Stimulated activated CD8-positive, alpha-beta memory T cell treated with anti-CD3 and anti-CD28 coated beads, Interleukin-15, amount 100 ng/mL, for 4 hours (primary cell): Measurements from ENCODE around the gene MRPL4.

Experiments
- DNase-seq, 2 donors: peaks; one replicate each; pipeline ENCODE4 v3.0.0-alpha.2; 2020; ENCODE audit warnings: low read depth in 2 of 2

MRPL4 gene

DNA sequence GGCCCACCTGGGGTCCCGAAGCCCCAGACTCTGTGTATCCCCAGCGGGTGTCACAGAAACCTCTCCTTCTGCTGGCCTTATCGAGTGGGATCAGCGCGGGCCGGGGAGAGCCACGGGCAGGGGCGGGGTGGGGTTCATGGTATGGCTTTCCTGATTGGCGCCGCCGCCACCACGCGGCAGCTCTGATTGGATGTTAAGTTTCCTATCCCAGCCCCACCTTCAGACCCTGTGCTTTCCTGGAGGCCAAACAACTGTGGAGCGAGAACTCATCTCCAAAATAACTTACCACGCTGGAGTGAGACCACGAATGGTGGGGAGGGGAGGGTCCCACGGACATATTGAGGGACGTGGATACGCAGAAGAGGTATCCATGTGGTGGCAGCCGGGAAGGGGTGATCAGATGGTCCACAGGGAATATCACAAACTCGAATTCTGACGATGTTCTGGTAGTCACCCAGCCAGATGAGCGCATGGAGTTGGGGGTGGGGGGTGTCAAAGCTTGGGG, 36.7 kb downstream of the MRPL4 start:
- no peak for DNase-seq

DNA sequence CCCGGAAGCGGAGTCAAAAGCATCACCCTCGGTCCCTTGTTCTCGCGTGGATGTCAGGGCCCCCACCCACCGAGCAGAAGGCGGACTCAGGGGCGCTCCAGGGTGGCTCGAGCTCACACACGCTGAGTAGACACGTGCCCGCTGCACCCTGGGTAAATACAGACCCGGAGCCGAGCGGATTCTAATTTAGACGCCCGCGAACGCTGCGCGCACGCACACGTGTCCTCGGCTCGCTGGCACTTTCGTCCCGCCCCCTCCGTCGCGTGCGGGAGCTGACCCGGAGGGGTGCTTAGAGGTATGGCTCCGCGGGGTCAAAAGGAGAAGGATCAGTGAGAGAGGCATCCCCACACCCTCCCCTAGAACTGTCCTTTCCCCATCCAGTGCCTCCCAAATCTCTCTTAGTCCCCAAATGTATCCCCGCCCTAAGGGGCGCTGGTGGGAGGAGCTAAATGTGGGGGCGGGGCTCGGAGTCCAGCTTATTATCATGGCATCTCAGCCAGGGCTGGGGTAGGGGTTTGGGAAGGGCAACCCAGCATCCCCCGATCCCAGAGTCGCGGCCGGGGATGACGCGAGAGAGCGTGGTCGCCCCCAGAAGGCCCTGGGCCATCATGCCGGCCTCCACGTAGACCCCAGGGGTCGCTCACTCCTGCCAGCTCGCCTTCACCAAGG, 37.3 kb downstream of the MRPL4 start:
- DNase-seq: no peak

DNA sequence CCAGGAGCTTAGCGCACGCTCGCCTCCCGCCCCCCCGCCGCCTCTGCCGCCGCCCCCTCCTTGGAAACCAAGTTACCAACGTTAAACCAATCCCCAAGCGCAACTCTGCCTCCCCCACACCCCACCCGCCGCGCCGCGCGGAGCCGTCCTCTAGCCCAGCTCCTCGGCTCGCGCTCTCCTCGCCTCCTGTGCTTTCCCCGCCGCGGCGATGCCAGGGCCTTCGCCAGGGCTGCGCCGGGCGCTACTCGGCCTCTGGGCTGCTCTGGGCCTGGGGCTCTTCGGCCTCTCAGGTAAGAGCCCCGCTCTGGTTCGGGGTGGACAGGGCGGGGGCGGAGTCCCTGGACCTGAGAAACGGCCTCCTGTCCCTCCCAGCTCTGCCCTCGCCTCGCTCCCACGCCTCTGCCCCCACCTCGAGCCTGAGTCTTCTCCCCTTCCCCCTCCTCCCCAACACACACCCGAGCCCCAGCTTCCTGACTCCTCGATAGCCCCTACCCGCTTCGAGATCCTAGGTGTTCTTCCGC, 37.9 kb downstream of the MRPL4 start, which contains the start of gene ICAM5:
TSS of gene ICAM5 (plus strand) at position 117 of the 521 bp plus-strand sequence. CDS start at position 209, 92 bp downstream.
- DNase-seq: peak in 1 of 2 donors; percentile 56

DNA sequence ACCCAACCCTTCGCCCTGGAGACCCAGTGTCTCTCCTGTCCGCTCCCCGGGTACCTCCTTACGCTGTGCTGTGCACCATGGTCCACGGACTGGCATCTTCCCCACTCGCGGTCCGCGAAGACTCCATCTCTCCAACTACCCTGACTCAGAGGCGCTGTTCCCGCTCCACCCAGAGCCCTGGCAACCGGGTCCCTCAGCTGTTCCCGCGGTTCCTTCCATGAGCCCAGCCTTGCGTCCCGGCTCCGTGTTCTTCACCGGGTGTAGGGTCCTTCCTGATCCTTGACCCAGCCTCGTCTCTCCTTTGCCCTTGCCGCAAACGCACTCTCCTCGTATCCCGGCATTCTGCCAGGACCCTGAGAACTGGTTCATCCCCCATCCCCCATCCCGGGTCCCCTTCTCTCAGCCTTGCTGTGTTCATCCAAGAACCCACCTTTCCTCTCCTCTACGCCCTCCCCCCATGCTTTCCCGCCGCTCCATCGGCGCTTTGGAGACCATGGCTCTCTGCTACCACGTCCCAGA, 38.4 kb downstream of the MRPL4 start:
- DNase-seq: no peak

DNA sequence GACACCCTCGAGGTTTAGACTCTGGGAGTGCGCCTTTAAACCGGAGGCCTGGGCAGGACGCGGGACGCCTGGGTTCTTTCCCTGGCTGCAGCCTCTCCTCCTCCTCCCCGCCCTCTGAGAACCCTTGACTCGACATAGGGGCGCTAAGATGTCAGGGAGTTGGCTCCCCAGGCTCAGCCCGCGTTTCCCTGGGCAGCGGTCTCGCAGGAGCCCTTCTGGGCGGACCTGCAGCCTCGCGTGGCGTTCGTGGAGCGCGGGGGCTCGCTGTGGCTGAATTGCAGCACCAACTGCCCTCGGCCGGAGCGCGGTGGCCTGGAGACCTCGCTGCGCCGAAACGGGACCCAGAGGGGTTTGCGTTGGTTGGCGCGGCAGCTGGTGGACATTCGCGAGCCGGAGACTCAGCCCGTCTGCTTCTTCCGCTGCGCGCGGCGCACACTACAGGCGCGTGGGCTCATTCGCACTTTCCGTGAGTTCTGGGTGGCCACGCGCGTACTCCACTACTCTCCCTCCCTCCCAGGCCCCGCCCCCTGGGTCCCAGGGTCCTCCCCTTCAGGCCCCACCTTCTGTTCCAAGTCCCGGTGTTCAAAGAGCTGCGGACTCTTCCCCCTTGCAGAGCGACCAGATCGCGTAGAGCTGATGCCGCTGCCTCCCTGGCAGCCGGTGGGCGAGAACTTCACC, 39.0 kb downstream of the MRPL4 start:
- DNase-seq: no peak

DNA sequence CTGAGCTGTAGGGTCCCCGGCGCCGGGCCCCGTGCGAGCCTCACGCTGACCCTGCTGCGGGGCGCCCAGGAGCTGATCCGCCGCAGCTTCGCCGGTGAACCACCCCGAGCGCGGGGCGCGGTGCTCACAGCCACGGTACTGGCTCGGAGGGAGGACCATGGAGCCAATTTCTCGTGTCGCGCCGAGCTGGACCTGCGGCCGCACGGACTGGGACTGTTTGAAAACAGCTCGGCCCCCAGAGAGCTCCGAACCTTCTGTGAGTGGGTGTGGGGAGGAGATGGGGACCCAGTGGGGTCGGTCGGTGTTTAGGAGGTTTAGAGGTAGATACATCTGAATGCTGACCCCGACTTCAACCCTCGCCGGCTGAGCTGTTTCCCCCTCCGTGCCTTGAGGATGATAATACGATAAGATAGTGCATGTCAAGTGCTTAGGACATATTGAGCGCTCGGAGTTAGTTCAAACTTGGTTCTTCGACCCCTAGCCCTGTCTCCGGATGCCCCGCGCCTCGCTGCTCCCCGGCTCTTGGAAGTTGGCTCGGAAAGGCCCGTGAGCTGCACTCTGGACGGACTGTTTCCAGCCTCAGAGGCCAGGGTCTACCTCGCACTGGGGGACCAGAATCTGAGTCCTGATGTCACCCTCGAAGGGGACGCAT, 39.7 kb downstream of the MRPL4 start:
- no peak for DNase-seq

DNA sequence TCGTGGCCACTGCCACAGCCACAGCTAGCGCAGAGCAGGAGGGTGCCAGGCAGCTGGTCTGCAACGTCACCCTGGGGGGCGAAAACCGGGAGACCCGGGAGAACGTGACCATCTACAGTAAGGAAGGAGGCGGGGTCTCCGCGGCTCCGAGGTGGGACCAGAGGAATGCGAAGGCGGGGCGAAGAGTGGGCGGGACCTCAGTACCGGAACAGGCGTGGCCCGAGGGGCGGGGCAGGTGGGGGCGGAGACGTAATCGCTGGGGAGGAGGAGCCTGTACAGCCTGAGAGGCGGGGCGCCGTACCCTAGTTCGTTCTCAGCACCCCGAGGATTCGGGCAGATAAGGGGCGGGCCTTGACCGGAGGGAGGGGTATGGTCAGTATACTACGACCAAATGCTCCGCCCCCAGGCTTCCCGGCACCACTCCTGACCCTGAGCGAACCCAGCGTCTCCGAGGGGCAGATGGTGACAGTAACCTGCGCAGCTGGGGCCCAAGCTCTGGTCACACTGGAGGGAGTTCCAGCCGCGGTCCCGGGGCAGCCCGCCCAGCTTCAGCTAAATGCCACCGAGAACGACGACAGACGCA, 40.3 kb downstream of the MRPL4 start:
- DNase-seq: no peak

DNA sequence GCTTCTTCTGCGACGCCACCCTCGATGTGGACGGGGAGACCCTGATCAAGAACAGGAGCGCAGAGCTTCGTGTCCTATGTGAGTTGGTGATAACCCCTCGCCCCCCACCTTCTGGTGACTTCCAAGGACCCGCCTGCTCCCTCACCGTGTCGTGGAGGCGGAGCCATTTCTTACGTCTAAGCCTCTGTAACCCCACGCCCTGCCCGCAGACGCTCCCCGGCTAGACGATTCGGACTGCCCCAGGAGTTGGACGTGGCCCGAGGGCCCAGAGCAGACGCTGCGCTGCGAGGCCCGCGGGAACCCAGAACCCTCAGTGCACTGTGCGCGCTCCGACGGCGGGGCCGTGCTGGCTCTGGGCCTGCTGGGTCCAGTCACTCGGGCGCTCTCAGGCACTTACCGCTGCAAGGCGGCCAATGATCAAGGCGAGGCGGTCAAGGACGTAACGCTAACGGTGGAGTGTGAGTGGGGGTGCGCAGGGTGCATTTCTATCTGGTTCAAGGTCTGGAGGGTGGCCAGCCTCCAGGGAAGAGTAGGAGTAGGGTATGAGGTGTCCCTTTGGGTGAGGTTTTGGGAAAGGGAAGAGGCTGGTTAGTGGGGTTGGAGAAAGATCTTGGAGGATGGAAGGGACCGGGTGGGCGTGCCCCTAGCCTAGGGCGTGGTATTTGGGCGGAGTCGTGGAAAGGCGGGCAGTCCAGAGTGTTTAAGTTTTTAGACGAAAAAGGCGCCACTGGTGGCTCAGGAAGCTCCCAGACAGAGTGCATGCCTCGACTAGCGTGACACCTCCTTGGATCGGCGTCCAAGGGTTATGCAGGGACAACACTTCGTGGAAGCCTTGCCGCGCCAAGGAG, 41.0 kb downstream of the MRPL4 start:
- DNase-seq: no peak

DNA sequence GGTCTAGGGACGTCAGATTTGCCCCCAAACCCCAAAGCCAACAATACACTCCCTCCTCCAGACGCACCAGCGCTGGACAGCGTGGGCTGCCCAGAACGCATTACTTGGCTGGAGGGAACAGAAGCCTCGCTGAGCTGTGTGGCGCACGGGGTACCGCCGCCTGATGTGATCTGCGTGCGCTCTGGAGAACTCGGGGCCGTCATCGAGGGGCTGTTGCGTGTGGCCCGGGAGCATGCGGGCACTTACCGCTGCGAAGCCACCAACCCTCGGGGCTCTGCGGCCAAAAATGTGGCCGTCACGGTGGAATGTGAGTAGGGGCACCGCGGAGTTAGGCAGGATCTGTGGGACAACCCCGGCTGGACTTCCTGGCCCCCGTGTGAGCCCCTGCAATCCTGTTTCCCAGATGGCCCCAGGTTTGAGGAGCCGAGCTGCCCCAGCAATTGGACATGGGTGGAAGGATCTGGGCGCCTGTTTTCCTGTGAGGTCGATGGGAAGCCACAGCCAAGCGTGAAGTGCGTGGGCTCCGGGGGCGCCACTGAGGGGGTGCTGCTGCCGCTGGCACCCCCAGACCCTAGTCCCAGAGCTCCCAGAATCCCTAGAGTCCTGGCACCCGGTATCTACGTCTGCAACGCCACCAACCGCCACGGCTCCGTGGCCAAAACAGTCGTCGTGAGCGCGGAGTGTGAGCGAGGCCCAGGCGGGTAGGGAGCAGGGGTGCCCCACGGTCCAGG, 41.8 kb downstream of the MRPL4 start:
- DNase-seq: no peak

DNA sequence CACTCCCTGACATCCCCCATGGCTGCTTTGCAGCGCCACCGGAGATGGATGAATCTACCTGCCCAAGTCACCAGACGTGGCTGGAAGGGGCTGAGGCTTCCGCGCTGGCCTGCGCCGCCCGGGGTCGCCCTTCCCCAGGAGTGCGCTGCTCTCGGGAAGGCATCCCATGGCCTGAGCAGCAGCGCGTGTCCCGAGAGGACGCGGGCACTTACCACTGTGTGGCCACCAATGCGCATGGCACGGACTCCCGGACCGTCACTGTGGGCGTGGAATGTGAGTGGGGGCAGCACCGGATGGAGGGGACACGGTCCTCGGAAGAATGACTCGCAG, 42.3 kb downstream of the MRPL4 start:
- DNase-seq: no peak

DNA sequence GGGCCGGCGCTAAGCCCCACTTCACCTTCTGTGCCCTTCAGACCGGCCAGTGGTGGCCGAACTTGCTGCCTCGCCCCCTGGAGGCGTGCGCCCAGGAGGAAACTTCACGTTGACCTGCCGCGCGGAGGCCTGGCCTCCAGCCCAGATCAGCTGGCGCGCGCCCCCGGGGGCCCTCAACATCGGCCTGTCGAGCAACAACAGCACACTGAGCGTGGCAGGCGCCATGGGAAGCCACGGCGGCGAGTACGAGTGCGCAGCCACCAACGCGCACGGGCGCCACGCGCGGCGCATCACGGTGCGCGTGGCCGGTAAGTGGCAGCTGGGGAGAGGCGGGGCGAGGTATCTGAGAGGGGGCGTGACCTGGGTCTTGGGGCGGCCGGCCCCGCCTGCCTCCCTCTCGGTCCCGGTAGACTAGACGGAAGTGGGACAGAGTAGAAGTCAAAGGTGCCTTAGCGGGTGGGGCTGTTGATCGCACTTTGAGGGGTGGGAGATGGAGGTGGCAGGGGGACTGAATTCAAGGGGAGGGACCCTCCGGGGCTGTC, 43.4 kb downstream of the MRPL4 start:
- DNase-seq: peak in 1 of 2 donors; percentile 51

DNA sequence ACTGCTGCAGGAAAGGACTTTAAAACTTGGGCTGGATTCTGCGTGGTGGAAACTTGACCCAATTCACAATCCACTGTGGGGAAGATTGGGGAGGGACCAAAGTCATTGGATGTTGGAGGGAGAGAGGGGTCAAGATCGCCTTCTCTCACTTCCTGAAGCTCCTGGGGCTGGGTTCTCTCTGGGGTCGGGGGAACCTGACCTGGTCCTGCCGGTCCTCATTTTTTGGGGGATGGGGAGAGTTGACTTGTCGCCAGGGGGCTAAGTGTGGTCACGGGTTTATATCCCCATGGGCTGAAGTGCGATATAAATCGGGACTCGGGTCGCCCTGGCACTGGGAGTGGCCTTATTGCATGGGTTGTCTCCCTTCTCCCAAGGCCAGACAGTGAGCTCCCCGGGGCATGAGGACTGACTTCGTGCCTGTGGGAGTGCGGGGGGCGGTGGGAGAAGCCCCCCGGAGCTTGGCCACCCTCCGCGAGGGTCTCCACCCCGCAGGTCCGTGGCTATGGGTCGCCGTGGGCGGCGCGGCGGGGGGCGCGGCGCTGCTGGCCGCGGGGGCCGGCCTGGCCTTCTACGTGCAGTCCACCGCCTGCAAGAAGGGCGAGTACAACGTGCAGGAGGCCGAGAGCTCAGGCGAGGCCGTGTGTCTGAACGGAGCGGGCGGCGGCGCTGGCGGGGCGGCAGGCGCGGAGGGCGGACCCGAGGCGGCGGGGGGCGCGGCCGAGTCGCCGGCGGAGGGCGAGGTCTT, 44.0 kb downstream of the MRPL4 start:
- no peak for DNase-seq

DNA sequence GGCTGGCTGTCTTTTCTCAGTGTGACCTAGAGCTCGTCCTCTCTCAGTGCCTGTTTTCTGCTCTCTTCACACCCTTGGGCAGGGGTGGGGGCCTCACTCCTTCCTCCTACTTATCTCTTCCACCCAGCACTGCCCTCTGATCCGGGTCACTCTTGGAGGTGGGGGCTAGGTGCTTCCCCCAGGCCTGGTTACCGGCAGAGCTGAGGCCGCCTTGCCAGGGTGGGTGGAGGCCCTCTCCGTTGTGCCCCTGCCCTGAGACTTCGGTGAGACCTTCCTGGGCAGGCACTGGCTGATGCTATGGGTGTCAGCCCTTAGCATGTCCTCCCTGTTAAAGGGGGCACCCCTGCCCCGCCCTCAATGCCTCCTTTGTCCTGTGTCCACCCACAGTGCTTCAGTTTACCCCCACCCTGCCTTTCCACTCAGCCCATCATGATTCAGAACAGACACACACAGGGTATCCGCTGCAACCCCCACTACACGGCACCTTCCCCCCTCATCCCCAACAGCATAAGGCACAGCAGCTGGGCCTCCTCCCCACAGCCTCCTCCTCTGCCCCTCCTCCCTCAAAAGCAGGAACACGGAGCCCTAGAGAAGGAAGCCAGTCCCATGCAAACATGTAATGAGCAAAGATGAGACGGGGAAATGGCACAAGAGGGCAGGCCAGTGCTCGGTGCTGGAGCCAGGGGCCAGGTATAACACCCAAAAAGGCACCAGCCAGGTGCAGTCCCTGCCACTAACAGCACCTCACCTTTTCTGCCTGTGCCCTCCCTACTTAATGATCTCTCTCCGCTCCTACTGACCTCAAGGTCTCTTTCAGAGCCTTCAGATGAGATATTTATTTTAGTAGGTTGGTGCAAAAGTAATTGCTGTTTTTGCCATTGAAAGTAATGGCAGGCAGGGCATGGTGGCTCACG, 47.8 kb downstream of the MRPL4 start:
- no peak for DNase-seq

DNA sequence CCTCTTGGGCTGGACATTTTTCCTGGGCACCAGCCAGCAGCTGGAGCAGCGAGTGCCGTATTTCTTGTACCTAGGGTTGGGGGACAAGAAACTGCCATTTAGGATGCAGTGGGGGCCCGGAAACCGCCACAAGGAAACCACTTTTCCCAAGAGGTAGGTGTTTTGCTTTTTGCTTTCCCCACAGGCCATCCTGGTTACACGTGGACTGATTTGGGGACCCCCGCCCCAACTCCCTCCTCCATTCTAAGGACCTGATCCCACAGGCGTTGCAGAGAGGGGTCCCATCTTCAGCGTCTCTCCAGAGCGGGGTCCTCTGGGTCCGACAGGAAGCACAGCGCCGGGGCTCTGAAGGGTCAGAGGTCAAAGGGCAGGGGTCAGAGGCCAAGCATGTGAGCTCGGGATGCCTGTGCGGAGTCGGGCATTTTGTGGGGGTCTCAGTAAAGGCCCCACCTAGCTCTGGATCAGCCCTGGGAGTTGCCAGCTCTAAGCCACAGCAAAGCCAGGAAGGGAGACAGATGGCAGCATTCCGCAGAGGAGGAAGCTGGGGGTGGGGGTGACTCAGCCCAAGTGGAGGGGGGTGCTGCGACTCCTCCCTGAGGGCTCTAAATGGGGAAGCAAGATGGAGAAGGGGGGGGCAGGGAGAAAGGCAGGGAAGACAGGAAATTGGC, 53.3 kb downstream of the MRPL4 start:
- no peak for DNase-seq

DNA sequence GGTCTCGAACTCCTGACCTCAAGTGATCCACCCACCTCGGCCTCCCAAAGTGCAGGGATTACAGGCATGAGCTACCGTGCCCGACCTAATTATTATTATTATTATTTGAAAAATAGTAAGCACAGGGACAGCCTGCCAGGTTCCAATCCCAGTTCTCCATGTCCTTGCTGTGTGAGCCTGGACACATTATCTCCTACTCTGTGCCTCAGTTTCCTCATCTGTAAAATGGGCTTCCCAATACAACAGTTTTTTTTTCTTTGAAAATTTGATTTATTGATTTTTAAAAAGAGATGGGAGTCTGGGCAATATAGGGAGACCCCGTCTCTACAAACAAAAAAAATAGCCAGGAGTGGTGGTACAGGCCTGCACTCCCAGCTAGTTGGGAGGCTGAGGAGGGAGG, 54.3 kb downstream of the MRPL4 start:
- no peak for DNase-seq

DNA sequence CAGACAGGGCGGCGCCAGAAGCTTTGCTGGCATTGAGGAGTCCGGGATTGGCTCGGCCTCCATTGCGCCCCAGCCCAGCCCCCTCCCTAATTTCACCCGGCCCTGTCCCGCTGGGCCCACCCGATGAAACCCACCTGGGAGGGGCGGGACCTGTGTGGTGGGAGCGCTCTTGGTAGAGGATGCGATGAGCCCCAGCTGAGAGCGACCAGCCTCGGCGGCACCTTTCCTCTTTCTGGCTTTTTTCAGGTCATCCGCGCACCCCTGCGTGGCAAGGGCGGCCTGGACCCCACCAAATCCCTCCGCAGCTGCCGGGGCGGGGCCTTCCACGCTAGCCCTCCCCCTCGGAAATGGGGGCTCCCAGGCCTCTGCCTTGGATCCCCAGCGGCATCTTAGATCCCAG, 57.4 kb downstream of the MRPL4 start, which contains the start of gene ZGLP1:
TSS of gene ZGLP1 (minus strand) at position 393 of the 400 bp plus-strand sequence.
- no peak for DNase-seq
